Lower leg skin (tissue), 4 donors: ENCODE results near the gene STUM. TPM values are rescaled to one million over a fixed set of nuclear protein-coding genes. Genes with fewer than 3 reads are reported as not detected.

Source experiments
- DNase-seq, 2 donors: peaks; one replicate each; pipeline ENCODE4 v3.0.0-alpha.2; 2019; ENCODE audit warnings: low spot score in 2 of 2
- H3K4me3 ChIP-seq: fragments of 200-600 bp; sonication (generic); 2 replicates; pipeline ENCODE4 v1.5.1; 2017; ENCODE audit warnings: mild to moderate bottlenecking, low read depth; ENCODE audit not compliant: poor library complexity, severe bottlenecking
- CTCF ChIP-seq, 3 donors: fragments of 450-650 bp; IDR thresholded peaks; one replicate each; pipeline ENCODE4 v1.5.1; 2016; ENCODE audit warnings: antibody characterized with exemption in 3 of 3, mild to moderate bottlenecking in 3 of 3, moderate library complexity in 2 of 3
- POLR2A ChIP-seq, 2 donors: fragments of 450-650 bp; IDR thresholded peaks; one replicate each; pipeline ENCODE4 v1.6.1; 2016 to 2017; ENCODE audit warnings: antibody characterized with exemption in 2 of 2, mild to moderate bottlenecking in 1 of 2, moderate library complexity in 1 of 2
- WGBS, 2 donors: methylation state at CpG; one replicate each; pipeline ENCODE4 v1.1.5; 2018; 5-methylcytosine and 5-hydroxymethylcytosine counted together
- intact Hi-C: fragments of 100-400 bp; cut with DNase I; formaldehyde crosslinking; loops from one replicate; pipeline ENCODE4 v1.15.0; 2023; ENCODE audit warnings: low total_unique reads
- total RNA-seq, 4 donors: library from RNA; depleted of rRNA; stranded (reverse); fragments of >200 nt; gene quantifications; one replicate each; pipeline ENCODE4 v1.1.0, GENCODE V29; 2016

The STUM gene
- total RNA-seq, 4 donors from 2014 or later: 1.0 to 6.6 (median 3.4) TPM

GRCh38 chr1:226576601-226577000, 28.0 kb downstream of the STUM start:
- H3K4me3 ChIP-seq: no peak overlapping the region
- TF ChIP-seq POLR2A (IDR thresholded peaks at IDR 0.05) (no peak), CTCF (IDR thresholded peaks at IDR 0.05) (no peak)
- WGBS, 2 donors: 62 to 80% methylated on average over 3 of the region's 3 CpGs
- intact Hi-C loops: no loop called here
- no peak for DNase-seq

- WGBS, 2 donors: 83 to 87% methylated on average over 15 of the region's 15 CpGs
- intact Hi-C loops: no loop called here
- no peak for DNase-seq
- no peak overlapping the region for H3K4me3 ChIP-seq
- TF ChIP-seq CTCF (IDR thresholded peaks at IDR 0.05) (no peak), POLR2A (IDR thresholded peaks at IDR 0.05) (no peak)
Measured at GRCh38 chr1:226577401-226578180, 29.0 kb downstream of the STUM start.

- intact Hi-C loops: no loop called here
- H3K4me3 ChIP-seq: no peak overlapping the region
- no peak for TF ChIP-seq POLR2A (IDR thresholded peaks at IDR 0.05)
- DNase-seq: no peak
- WGBS, 2 donors: 95 to 96% methylated on average over 11 of the region's 11 CpGs
Measured at GRCh38 chr1:226578946-226579578, 30.5 kb downstream of the STUM start.

DNA sequence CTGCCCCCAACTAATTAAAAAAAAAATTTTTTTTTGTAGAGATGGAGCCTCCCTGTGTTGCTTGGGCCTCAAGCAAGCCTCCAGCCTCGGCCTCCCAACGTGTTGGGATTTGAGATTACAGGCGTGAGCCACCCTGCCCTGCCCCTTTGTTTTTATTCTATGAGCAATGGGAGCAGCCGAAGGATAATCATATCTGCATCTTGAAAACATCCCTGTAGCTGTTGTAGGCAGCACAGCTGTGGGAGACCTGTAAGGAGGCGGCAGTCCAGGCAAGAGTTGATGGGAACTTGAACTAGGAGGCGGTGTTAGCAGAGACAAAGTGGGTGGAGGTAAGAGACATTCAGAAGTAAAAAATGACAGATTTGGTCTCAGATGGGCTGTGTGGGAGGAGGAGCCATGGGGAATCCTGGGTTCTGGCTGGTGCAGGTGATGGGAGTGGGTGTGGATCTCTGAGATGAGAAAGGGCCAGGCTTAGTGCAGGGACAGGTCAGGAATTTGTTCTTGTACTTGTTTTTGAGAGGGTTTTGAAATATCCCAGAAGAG, 31.3 kb downstream of the STUM start:
- intact Hi-C loops: no loop called here
- no peak for TF ChIP-seq CTCF (IDR thresholded peaks at IDR 0.05)
- TF ChIP-seq POLR2A (IDR thresholded peaks at IDR 0.05): no peak
- 94 to 95% methylated on average over 6 of the region's 6 CpGs for WGBS, 2 donors
- H3K4me3 ChIP-seq: no peak overlapping the region
- DNase-seq: no peak

GRCh38 chr1:226580625-226581270, 32.2 kb downstream of the STUM start:
- H3K4me3 ChIP-seq: no peak overlapping the region
- intact Hi-C loops: no loop called here
- no peak for TF ChIP-seq POLR2A (IDR thresholded peaks at IDR 0.05)
- TF ChIP-seq CTCF (IDR thresholded peaks at IDR 0.05): no peak
- 53 to 73% methylated on average over 6 of the region's 6 CpGs for WGBS, 2 donors
- DNase-seq: no peak
